A673 (cell line): Measurements from ENCODE around the gene SND1.

ENCODE experiments used
- CTCF ChIP-seq: fragments of 300-800, 200-600 bp; sonication (generic); conservative IDR thresholded peaks from 2 replicates; pipeline ENCODE4 v1.5.1; 2017; ENCODE audit warnings: low read depth, mild to moderate bottlenecking, antibody characterized with exemption, low read length, moderate library complexity, mixed read lengths
- EZH2 ChIP-seq: fragments of 200-600 bp; sonication (generic); IDR thresholded peaks from 2 replicates; pipeline ENCODE4 v1.6.1; 2017; ENCODE audit warnings: borderline replicate concordance, low read depth, mild to moderate bottlenecking, mixed read lengths, antibody characterized with exemption, low read length; ENCODE audit not compliant: poor library complexity, severe bottlenecking

- TF ChIP-seq CTCF (no peak), EZH2 (no peak)
Observed at GRCh38 chr7:127924874-127925273, 272.9 kb downstream of the SND1 start.
